ENCODE data around the gene MGAT1.

MGAT1 gene

GRCh38 chr5:180808461-180809000 is 5.9 kb upstream of the MGAT1 start:
- no peaks in the 10 kb centered on the region for H3K27me3 ChIP-seq (ENCODE audit: low read depth, low read length)
- no peak overlapping the region for H2AFZ ChIP-seq (ENCODE audit: low read depth, low read length)
- H3K9ac ChIP-seq (ENCODE audit: low read length), result peak overlapping the region; percentile 94; the same call in 1 of the 2 replicates
- H3K36me3 ChIP-seq (replicated peaks; ENCODE audit: low read depth, low read length), result peaks cover 15% of the 10 kb centered on the region
- H3K4me1 ChIP-seq (ENCODE audit: low read length), result peaks cover 48% of the 10 kb centered on the region
- H3K4me2 ChIP-seq (ENCODE audit: low read length), result peak overlapping the region; percentile 97
- H3K27ac ChIP-seq (ENCODE audit: low read length), result no peak overlapping the region
- TF ChIP-seq, protein P1, sequence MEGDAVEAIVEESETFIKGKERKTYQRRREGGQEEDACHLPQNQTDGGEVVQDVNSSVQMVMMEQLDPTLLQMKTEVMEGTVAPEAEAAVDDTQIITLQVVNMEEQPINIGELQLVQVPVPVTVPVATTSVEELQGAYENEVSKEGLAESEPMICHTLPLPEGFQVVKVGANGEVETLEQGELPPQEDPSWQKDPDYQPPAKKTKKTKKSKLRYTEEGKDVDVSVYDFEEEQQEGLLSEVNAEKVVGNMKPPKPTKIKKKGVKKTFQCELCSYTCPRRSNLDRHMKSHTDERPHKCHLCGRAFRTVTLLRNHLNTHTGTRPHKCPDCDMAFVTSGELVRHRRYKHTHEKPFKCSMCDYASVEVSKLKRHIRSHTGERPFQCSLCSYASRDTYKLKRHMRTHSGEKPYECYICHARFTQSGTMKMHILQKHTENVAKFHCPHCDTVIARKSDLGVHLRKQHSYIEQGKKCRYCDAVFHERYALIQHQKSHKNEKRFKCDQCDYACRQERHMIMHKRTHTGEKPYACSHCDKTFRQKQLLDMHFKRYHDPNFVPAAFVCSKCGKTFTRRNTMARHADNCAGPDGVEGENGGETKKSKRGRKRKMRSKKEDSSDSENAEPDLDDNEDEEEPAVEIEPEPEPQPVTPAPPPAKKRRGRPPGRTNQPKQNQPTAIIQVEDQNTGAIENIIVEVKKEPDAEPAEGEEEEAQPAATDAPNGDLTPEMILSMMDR (IDR thresholded peaks at IDR 0.05; ENCODE audit: low read depth, low read length), result no peak
- no peak for TF ChIP-seq EZH2phosphoT487 (IDR thresholded peaks at IDR 0.05; ENCODE audit: low read depth)
- H3K4me3 ChIP-seq (ENCODE audit: low read length), result peak overlapping the region; percentile 92; the same call in 1 of the 2 replicates
- H4K20me1 ChIP-seq (ENCODE audit: insufficient read depth, low read length), result no peaks in the 10 kb centered on the region
- H3K79me2 ChIP-seq (ENCODE audit: low read length), result peaks cover 36% of the 10 kb centered on the region
- H3K9me3 ChIP-seq (ENCODE audit: insufficient read depth, low read length), result no peaks in the 10 kb centered on the region

GRCh38 chr5:180807654-180808414 is 5.2 kb upstream of the MGAT1 start:
- H3K4me2 ChIP-seq (ENCODE audit: low read length), result peak overlapping the region; percentile 97; the same call in 1 of the 2 replicates
- H3K79me2 ChIP-seq (ENCODE audit: low read length), result peaks cover 39% of the 10 kb centered on the region
- peaks cover 15% of the 10 kb centered on the region for H3K36me3 ChIP-seq (replicated peaks; ENCODE audit: low read depth, low read length)
- H3K9ac ChIP-seq (ENCODE audit: low read length), result no peak overlapping the region
- H3K27ac ChIP-seq (ENCODE audit: low read length), result no peak overlapping the region
- H3K4me3 ChIP-seq (ENCODE audit: low read length), result no peak overlapping the region
- no peaks in the 10 kb centered on the region for H4K20me1 ChIP-seq (ENCODE audit: insufficient read depth, low read length)
- H3K9me3 ChIP-seq (ENCODE audit: insufficient read depth, low read length), result no peaks in the 10 kb centered on the region
- H2AFZ ChIP-seq (ENCODE audit: low read depth, low read length), result no peak overlapping the region
- H3K4me1 ChIP-seq (ENCODE audit: low read length), result peaks cover 49% of the 10 kb centered on the region
- TF ChIP-seq EZH2phosphoT487 (IDR thresholded peaks at IDR 0.05; ENCODE audit: low read depth), result no peak
- TF ChIP-seq, protein P1 (IDR thresholded peaks at IDR 0.05; ENCODE audit: low read depth, low read length), result no peak
- no peaks in the 10 kb centered on the region for H3K27me3 ChIP-seq (ENCODE audit: low read depth, low read length)

- no peaks in the 10 kb centered on the region for H3K27me3 ChIP-seq (ENCODE audit: low read depth, low read length)
- peaks cover 49% of the 10 kb centered on the region for H3K4me1 ChIP-seq (ENCODE audit: low read length)
- peaks cover 43% of the 10 kb centered on the region for H3K79me2 ChIP-seq (ENCODE audit: low read length)
- H2AFZ ChIP-seq (ENCODE audit: low read depth, low read length), result no peak overlapping the region
- H3K9ac ChIP-seq (ENCODE audit: low read length), result no peak overlapping the region
- no peaks in the 10 kb centered on the region for H3K9me3 ChIP-seq (ENCODE audit: insufficient read depth, low read length)
- H3K4me2 ChIP-seq (ENCODE audit: low read length), result no peak overlapping the region
- no peak for TF ChIP-seq EZH2phosphoT487 (IDR thresholded peaks at IDR 0.05; ENCODE audit: low read depth)
- TF ChIP-seq, protein P1 (IDR thresholded peaks at IDR 0.05; ENCODE audit: low read depth, low read length), result no peak
- no peak overlapping the region for H3K4me3 ChIP-seq (ENCODE audit: low read length)
- no peak overlapping the region for H3K27ac ChIP-seq (ENCODE audit: low read length)
- peaks cover 15% of the 10 kb centered on the region for H3K36me3 ChIP-seq (replicated peaks; ENCODE audit: low read depth, low read length)
- H4K20me1 ChIP-seq (ENCODE audit: insufficient read depth, low read length), result peaks cover under 1% of the 10 kb centered on the region; the same call in 1 of the 2 replicates
These were observed 4.4 kb upstream of the MGAT1 start for GRCh38 chr5:180807046-180807445.

DNA sequence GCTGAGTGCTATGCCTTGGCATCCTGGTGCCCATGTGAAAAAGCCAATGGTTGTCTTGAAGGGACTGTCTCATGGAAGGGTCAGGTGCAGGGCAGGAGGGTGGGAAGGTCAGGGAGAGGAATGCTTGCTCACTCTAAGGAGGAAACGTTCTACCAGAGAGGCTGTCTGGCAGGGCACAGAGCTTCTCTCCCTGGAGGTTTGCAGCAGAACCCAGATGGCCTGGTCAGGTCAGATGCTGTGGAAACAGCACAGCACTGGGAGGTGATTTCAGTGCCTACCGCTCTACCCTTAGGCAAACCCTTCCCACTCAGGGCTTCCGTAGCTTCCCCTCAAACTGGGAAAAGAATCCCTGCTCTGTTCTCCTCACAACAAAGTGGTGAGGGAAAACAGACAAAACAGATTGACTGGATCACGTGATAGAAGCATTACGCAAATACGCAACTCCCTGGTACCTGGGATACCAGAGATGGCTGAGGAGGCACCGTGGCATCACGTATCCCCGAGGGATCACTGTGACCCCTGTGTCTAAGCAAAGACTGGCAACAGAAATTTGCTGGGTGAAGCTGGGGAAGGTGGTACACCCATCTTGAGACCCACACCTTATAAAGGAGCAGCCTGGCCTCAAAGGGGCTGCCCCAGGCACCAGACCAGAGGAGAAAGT is 3.9 kb upstream of the MGAT1 start:
- H3K4me2 ChIP-seq (ENCODE audit: low read length), result no peak overlapping the region
- peaks cover 6% of the 10 kb centered on the region for H4K20me1 ChIP-seq (ENCODE audit: insufficient read depth, low read length)
- no peak overlapping the region for H3K4me3 ChIP-seq (ENCODE audit: low read length)
- no peak overlapping the region for H2AFZ ChIP-seq (ENCODE audit: low read depth, low read length)
- H3K36me3 ChIP-seq (replicated peaks; ENCODE audit: low read depth, low read length), result peaks cover 15% of the 10 kb centered on the region
- H3K4me1 ChIP-seq (ENCODE audit: low read length), result peaks cover 48% of the 10 kb centered on the region
- H3K79me2 ChIP-seq (ENCODE audit: low read length), result peaks cover 45% of the 10 kb centered on the region
- H3K27ac ChIP-seq (ENCODE audit: low read length), result no peak overlapping the region
- no peaks in the 10 kb centered on the region for H3K9me3 ChIP-seq (ENCODE audit: insufficient read depth, low read length)
- TF ChIP-seq, protein P1 (IDR thresholded peaks at IDR 0.05; ENCODE audit: low read depth, low read length), result no peak
- H3K27me3 ChIP-seq (ENCODE audit: low read depth, low read length), result no peaks in the 10 kb centered on the region
- H3K9ac ChIP-seq (ENCODE audit: low read length), result no peak overlapping the region

Measured in OCI-LY3 (cell line).